TTC549 (cell line): ENCODE results near the gene MET.

Source experiments
- FAIRE-seq: peaks from 2 replicates; lab custom pipeline; 2012; peaks lifted over from hg19 to GRCh38; lab: Jason Lieb, UNC

The MET gene

DNA sequence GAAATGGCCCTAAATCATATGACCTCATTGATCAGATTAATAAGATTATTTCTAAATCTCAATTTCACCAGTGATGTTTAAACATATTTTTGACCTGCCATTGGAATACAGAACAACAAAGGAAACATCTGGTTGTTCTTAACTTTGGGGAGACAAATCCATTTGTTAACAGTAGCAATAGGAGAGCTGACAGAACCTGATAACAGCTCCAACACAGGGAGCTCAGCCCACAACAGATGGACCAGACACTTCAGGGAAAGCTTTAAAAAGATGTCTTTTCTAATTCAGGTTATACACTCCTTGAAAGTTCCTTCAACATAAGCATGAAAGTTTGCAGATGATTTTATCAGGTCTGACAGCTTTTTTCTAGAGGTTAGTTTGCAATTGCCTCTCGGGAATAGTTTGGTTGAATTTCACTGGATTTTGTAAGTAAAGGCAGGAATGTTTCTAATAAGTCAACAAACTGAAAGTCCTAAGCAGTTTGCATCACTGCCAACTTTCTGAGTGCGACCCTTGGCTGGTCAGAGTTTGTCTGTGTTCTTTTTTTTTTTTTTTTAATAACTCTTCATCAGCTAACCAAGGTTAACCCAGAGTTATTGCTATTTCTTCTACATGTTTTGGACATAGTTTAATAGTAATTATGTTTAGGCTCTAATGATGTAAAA, 6.5 kb upstream of the MET start:
- no peak for FAIRE-seq

DNA sequence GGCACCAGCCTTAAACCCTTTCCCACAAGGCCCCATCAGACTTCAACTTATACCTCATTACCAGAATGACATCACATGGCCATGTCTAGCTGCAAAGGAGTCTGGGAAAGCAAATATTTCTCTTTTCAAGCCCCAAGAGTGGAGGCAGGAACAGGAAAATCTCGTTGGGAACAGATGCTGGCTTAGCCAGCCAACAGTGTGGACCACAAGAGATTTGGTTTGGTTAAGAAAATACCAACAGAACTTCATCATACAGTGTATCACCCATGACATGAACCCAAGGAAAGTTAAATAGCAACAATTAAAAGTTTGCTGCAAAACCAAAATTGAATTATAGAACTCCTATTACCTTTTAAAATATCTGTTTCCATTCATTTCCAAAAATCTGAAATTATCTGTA, 2.2 kb upstream of the MET start:
- FAIRE-seq: no peak

DNA sequence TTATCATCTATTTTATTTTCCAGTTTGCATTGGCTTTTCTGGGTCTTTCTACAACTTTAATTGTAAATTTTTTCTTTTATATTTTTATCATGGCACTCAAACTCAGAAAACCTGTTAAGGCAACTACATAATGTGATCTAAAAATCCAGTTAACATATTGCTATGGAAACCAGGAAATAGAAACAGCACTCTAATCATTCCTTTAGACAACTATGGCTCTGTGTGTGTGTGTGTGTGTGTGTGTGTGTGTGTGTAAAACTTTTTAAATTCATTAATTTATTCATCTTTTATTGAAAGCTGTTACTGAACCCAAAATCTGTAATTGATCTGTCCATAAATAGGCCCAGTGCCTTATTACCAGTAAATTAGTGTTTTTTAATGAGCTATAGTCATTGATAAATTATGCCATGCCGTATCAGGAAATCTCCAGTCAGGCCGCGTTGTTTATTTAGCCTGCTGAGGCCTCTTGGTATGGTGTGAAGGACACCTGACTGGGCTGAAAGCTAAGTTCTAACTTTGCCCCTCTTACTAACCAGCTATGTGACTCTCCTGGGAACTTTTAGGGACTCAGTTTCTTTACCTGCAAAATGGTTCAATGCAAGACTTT, 1.5 kb upstream of the MET start:
- FAIRE-seq: no peak

DNA sequence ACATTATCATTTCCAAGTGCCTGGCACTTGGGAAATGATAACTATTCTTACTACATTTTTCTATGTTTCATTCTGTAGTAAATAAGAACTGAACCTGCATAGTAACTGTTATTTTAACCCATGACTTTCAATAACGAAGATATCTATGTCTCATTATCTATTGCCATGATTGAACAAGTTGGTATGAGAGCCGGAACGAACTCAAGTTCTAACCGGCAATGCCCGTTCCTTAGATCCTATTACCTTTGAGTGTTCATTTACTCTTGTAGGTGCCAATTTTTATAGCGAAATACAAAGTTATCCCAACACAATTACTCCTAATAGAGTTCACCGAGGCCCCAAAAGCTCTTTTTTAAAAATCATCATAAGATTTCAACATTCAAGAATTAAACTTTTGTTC, 885 bp upstream of the MET start:
- FAIRE-seq: no peak

DNA sequence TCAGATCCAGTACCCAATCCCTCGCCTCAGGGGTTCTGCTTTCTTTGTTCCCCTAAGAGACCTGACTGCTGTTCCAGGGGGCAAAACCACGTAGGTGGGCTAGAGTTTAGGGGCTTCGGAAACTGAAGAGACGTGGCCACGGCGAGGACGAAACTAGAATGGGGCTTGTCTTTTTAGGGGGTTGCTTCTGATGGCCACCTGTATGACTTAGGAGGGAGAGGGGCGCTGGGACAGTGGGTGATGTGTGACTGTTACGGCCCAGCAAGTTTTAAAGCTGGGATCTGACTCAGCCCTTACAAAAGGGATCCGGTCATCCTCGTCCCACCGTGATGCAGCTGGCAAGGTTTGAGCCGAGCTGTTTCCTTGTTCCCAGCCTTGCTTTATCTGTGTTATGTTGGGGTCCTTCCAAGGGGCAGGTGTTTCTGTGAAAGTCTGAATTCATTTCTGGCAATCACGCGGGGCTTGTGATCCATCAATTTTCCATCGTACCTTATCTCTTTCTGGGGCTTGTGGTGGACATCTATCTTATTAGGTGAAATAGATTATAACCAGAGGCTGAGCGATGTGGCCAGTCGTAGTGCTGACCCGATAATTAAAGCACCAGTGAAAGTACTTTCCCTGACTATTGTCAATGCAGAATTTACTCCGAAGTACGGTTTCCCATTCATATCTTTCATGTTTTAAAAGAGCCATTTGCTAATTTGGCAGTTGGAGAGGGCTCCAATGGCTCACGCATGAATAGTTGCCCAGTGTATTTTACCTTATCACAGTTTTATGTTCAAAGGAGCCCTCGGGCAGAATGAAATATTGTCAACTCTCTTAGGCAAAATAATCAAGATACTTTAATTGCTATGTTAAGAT, 830 bp downstream of the MET start:
- FAIRE-seq: no peak

DNA sequence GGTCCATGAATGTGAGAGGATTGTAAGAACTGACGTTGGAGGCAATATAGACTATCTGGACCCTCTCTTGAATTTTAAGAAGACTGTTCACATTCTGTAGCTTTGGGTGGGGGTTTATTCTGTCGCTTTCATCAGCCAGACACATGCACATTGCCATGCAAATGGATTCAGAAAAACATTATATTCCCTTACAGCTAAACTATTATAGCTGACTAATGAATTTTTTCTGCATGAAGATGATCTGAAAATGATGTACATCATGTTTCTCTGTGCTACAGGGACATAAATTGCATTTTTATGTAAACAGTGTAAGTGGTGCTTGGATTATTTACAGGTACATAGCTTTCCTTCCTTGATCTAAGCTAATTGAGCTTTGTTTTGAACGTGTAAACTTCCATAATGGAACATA, 1.5 kb downstream of the MET start:
- FAIRE-seq: no peak

DNA sequence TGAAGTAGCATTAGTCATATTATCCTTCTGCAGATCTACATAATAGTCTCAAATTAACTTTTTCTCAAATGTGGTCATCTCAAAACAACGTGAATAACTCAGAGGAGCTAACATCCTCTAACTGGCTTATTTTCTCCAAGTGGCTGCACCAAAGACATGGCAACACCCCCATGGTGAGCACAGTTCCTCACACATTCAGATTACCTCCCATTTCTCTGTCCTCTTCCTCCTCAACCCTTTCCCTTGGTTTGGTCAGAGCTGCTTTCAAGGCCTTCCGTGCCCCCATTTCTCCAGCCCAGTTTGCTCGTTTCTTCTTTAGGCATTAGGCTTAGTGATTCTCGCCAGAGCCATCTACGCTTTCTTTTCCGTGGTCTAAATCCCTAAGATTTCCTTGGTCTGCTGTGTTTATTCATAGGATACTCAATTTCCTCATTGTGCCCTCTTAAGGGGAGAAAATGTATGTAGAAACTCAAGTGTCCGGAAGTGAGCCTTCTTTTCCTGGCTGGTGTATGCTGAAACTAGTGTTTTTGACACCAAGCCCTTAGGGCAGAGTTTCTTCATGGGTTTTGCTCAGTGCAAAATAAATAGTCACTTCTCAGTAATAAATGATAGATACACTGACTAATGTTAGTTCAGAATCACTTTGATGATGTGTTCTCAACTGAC, 2.6 kb downstream of the MET start:
- no peak for FAIRE-seq

DNA sequence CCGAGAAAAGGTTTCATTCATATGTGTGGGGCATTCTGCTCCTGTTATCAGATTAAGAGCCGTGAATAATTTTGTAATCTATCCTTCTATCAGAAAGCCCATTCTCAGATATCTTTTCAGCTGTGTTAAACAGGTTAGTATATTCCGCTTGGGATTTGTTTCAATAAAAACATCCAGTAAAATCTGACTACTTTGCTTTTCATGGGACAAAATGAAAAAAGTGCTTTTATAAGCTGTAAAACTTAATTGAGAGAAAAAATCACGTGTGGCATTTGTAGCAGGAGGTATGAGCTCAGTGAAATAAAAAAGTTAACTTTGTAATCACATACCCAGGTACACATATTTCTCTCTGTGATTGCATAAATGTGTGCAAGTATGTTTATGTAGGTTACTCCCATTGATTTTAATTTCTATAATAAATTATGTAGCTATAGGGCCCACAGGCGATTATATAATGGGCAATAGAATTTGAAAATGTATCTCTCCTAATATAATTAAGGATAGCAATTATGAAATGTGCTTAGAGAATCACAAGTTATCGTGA, 3.9 kb downstream of the MET start:
- no peak for FAIRE-seq

DNA sequence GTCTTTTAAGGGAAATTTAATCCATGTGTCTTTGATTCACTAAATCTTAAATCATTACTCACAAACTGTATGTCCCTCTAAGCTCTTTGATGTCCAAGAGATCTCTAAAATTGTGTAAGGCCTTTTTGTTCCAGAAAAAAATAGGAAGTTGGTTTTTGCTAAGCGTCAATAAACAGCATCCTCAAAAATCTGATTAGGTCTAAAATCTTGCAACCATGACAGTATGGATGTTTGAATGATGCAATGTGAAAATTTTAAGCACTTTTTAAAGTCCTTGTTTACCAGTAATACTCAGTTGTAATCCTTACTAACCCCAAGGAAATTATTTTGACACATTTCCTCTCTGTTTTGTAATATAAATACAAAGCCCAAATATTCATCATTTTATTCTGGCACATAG, 6.8 kb downstream of the MET start:
- FAIRE-seq: no peak

DNA sequence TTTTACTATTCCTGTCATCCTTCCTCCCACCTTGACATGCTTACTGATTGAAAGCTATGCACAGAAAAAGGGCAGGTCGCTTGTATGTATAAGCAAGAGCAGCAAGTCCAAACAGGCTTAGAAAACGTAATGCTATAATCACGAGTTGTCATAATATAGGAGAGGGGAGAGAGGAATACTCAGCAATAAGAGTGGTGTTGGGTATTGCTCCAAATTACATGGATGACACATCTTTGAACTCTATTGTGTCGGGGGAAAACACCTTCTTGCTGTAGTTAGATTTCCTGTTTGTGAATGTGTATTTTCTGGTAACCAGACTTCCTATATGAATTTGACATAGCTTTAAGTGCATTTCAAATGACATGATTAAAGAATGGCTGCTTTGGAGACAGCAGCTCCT, 7.5 kb downstream of the MET start:
- no peak for FAIRE-seq

DNA sequence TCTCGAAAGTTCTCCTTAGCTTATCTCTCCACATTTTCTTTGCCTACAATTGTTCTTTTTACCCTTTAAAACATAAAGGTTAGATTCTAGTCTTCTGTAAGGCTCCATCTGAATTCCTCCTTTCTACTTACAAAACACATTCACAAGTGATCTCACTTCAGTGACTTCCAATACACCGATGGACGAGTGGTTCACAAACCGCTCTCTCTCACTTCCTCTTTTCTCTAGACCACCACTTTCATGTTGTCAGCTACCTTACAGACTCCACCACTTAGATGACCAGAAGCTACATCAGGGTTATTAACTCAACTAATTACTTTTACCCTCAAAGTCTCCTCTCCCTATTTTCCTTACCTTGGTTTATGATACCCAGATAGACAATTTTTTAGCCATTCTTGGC, 11.8 kb downstream of the MET start:
- FAIRE-seq: no peak

DNA sequence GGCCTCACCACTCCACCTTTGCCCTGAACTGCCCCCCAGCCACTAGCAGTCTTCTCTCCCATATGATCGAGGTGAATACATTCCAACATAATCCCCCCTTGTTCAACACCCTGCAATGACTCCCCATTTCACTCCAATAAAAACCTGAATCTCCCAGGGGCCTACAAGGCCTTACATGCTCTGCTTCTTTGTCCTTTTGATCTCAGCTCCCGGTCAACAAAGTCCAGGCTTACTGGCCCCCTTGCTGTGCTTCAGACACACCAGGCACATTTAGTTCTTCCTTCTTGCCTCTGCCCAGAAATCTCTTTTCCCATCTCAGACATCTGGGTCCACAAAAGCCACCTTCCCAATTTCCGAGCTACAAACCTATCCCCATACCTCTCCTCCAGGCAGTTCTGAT, 14.0 kb downstream of the MET start:
- FAIRE-seq: no peak

DNA sequence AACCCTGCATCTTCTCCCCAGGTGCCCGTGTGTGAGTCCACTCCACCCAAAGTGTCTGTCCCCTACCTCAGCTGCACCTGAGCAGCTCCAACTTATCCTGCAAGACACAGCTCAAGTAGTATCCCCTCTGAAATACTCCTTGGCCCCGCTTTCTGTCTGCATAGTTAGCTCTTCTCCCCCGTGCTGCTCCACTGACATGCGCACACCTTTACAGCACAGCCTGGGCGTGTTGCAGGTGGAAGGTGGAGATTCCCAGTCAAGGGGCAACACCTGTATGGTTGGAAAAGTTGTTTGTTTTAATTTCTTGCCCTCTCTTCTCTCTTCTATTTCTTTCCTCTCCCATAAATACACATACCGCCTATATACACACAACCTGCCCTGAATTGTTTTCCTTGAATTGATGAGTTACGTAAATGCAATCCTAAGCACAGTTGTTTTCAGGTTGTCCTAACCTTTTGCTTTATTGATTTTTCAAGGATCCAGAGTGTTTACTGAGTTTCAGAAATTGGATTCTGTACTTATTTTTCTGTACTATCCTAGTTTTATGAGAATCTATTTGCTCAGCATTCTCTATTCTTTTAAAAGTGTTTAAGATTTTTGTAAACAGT, 14.9 kb downstream of the MET start:
- FAIRE-seq: no peak

DNA sequence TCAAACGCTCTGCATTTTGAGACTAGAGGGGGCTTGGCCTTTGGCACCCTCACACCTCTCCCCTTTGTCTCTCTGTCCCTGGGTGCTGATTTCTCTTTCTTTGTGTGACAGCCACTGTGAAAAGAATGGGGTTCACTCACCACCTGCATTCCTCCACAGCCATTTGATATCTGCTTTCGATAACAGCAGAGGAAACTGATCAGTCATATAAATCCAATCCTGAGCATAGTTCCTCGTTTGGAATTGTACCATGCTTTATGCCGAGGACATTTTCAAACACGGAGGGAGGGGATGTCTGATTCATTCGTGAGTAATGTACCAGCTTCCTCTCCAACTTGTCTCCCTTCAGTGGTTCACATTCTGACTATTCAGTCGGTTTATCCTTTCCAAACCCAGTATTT, 15.8 kb downstream of the MET start:
- FAIRE-seq: no peak

DNA sequence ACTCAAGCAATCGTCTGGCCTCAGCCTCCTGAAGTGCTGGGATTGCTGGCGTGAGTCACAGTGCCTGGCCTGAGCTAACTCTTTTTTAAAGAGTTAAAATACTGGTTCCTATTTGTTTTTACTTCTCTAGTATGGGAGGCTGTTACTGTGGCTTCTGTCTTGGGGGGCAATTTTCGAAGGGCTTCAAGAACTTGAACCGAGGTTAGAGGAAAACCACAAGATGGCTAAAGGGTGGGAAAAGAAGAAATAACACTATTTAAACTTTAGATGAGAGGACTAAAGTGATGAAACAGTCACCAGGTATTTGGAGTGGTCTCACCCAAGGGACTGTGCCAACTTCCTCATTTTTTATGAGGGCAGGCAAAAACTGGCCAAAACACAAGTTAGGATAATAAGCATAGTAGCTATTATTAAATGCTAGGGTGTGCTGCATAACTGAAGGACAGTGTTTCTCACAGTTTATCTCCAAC, 17.8 kb downstream of the MET start:
- no peak for FAIRE-seq

DNA sequence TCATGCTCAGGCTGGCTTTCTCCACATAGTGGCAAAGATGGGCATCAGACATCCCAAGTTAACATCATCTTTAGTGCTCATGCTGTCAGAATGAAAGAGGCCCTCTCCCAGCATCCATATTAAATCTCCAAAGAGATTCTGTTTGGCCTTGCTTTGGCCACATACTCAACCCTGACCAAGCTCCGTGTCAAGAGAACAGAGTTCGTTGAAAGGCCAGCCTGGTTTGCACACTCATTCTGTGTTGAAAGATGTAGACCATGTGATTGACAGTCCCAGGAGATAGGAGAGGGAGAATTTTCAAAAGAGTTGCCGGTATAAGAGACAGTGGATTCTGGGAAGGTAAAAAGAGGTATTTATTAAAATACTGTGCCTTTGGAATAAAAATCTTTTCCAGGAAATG, 19.7 kb downstream of the MET start:
- no peak for FAIRE-seq

DNA sequence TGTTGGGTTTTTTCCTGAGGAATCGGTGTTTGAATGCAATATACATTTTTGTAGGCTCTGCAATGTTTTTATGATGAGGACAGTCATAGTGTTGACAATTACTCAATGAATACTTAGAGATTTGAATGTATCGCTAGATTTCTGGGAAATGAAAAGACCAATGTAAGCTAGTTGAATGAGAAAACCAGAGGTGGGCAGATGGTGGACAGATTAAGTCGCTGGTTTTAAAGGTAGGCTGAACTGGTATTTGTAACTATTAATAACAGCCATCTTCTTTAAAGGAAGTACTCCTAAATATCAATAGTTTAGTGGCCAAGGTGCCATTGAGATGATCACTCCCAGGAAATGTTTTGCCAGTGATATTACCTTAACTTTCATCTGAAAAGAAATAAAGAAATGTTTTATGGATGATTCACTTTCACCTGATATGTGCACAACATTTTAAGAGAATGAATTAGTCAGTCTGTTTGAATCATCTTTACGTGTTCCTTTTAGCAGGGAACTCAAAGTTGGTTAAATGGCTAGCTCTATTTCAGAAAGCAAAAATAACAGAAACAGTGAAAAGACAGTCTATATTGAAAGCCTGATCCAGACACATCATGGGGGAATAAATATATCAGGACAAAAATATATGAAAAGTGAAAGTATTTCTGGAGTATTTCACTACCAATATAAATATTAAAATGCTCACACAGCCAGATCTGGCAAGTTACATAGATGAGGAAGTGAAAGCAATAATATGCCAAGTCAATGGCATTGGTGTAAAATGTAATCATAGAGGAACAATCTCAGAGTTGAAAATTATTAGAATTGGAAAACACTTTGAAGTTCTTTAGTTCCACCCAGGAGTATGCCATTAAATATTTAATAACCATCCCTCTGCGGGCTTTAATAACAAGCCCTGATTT, 20.7 kb downstream of the MET start:
- no peak for FAIRE-seq

DNA sequence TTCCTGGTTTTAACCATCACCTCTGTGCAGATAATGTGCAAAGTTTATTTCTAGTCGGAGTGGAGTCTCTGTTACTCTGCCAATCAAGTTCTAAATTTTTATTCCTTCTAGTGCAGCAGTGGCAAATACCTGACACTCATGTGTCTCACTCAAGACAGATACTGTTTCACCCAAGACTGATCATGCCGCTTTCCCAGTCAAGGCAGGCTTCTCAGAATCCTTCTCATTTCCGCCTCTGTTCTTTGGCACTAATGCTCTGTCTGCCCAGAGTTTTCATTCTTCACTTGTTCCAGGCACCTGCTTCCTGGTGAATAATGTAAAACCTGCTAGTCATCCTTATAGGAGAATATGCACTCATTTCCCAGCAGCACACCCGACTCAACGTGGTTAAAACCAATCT, 24.7 kb downstream of the MET start:
- FAIRE-seq: no peak

DNA sequence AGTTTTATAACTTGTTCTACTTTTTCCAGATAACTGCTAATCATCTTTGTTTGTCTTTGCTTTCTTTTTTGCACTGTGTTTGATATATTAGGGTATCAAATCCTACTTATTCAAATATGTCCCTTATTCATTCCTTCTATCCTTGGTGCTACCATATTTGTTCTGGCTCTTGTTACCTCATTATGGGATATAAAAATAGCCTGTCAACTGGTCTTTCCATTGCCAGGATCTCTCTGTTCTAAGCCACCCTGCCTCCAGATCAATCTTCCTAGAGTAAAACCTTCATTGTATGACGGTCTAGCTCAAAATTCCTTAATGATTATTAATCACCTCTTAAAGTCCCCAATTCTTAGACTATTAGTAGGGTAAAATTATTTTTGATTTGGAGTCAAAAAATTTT, 25.2 kb downstream of the MET start:
- no peak for FAIRE-seq

DNA sequence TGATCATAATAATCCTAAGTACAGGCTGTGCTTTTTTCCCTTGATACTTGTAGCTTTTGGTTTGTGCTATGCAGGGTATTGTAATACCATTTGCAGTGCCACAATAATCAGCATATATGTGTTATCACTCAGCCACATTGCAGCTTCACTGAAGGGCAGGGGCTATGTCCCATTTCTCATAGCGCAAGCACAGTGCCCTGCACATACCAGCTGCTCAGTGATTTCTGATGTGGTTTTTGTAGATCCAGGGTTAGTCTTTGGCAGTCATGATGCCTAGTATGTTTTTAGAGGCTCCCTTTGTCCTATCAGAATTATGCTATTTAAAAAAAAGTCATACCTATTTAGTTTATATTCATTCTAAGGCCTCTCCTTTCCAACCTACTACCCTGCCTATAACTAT, 25.8 kb downstream of the MET start:
- no peak for FAIRE-seq

DNA sequence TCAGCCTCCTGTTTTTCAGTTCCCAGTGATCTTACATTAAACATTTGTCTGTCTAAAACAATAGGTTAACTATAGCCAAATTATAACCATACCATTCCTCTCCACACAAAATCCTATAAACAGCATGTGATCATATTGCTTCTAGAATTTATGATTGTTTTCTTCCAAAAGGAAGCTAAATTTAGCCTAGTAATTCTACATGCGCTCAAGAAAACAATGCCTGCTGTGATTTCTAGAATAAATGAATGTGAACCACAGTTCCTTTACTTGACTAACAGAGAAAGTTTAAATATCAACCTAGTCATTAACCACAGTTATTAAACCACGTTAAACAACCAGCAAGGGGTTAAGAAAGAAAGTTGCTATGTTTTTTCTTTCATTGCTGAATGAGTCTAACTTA, 26.4 kb downstream of the MET start:
- no peak for FAIRE-seq
